ENCODE data around the gene AOC1.

GRCh38 chr7:150901160-150902035 is 49.1 kb downstream of the AOC1 start:
- TF ChIP-seq CTCF (conservative IDR thresholded peaks at IDR 0.05; ENCODE audit: low read length) (no peak), EZH2phosphoT487 (IDR thresholded peaks at IDR 0.05; ENCODE audit: borderline replicate concordance, low read depth, low read length) (no peak)

All from OCI-LY7 (cell line).